ENCODE measurements around the gene MACROD2. TPM values are rescaled to one million over a fixed set of nuclear protein-coding genes. Genes with fewer than 3 reads are reported as not detected.

The MACROD2 gene
- polyA plus RNA-seq, 1 donor from 2014 or later, result 23.2 TPM

DNA sequence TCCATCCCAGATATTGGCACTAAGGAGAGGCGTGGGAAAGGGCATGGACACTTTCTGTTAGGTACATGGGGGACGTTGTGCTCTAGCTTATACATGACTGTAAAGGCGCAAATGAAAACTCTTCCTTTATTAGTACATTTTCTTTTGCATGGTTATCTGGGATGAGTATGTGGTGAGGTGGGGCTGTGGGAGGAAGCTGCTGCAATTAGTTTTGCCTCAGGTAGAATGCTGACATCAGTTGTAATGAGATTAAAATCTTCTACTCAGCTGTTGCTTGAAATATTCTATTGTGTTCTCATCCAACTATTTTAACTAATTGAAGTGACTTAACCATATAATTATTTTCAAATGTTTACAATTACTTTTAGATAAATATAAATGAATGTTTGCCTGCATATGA is 560.4 kb downstream of the MACROD2 start:
- Histone ChIP-seq H3F3A (ENCODE audit: insufficient read depth, low read length, poor library complexity, severe bottlenecking) (no peaks in the 10 kb centered on the region), H3K36me3 (ENCODE audit: insufficient read depth, low read length) (no peaks in the 10 kb centered on the region), H3K9me2 (ENCODE audit: insufficient read depth, low read length) (no peaks in the 10 kb centered on the region), H3K9me3 (ENCODE audit: low read length) (no peaks in the 10 kb centered on the region), H3K9ac (ENCODE audit: low read length) (no peak overlapping the region), H3K27ac (ENCODE audit: low read length) (no peak overlapping the region), H3K27me3 (ENCODE audit: insufficient read depth, low read depth, low read length) (no peaks in the 10 kb centered on the region), H3K4me2 (ENCODE audit: low read length) (no peak overlapping the region), H2AFZ (ENCODE audit: low read depth, low read length) (no peak overlapping the region), H3K4me3 (ENCODE audit: low read length) (no peak overlapping the region), H4K20me1 (ENCODE audit: insufficient read depth) (no peaks in the 10 kb centered on the region), H3K79me2 (replicated peaks; ENCODE audit: insufficient read depth, low read length) (no peaks in the 10 kb centered on the region)
- TF ChIP-seq POLR2AphosphoS5 (IDR thresholded peaks at IDR 0.05), result no peak

DNA sequence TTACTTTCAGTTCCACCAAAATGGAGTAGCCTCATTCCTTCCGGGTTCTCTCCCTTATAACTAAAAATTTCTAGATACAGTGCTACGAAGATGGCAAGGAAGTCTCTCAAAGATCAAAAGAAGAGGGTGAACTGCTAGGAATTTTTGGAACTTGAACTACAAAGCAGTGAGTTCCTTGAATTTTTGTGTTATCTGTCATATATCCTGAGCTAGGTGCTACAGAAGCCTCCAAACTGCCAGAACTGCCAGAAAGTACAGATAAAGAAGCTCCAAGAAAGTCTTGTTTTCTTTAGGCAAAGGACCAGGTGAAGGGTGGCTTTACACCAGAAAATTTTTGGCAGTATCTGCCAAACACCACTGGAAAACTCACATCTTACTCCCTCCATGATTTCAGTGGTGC is 560.9 kb downstream of the MACROD2 start:
- Histone ChIP-seq H3K9me2 (ENCODE audit: insufficient read depth, low read length) (no peaks in the 10 kb centered on the region), H4K20me1 (ENCODE audit: insufficient read depth) (no peaks in the 10 kb centered on the region), H3K4me3 (ENCODE audit: low read length) (no peak overlapping the region), H3K27me3 (ENCODE audit: insufficient read depth, low read depth, low read length) (no peaks in the 10 kb centered on the region), H3F3A (ENCODE audit: insufficient read depth, low read length, poor library complexity, severe bottlenecking) (no peaks in the 10 kb centered on the region), H3K4me2 (ENCODE audit: low read length) (no peak overlapping the region), H3K9me3 (ENCODE audit: low read length) (no peaks in the 10 kb centered on the region), H2AFZ (ENCODE audit: low read depth, low read length) (no peak overlapping the region), H3K9ac (ENCODE audit: low read length) (no peak overlapping the region), H3K79me2 (replicated peaks; ENCODE audit: insufficient read depth, low read length) (no peaks in the 10 kb centered on the region), H3K36me3 (ENCODE audit: insufficient read depth, low read length) (no peaks in the 10 kb centered on the region), H3K27ac (ENCODE audit: low read length) (no peak overlapping the region)
- TF ChIP-seq, protein P1, sequence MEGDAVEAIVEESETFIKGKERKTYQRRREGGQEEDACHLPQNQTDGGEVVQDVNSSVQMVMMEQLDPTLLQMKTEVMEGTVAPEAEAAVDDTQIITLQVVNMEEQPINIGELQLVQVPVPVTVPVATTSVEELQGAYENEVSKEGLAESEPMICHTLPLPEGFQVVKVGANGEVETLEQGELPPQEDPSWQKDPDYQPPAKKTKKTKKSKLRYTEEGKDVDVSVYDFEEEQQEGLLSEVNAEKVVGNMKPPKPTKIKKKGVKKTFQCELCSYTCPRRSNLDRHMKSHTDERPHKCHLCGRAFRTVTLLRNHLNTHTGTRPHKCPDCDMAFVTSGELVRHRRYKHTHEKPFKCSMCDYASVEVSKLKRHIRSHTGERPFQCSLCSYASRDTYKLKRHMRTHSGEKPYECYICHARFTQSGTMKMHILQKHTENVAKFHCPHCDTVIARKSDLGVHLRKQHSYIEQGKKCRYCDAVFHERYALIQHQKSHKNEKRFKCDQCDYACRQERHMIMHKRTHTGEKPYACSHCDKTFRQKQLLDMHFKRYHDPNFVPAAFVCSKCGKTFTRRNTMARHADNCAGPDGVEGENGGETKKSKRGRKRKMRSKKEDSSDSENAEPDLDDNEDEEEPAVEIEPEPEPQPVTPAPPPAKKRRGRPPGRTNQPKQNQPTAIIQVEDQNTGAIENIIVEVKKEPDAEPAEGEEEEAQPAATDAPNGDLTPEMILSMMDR (IDR thresholded peaks at IDR 0.05; ENCODE audit: poor library complexity, severe bottlenecking), result no peak
- TF ChIP-seq POLR2AphosphoS5 (IDR thresholded peaks at IDR 0.05) (no peak), TAF1 (IDR thresholded peaks at IDR 0.05; ENCODE audit: low read depth) (no peak), EZH2 (IDR thresholded peaks at IDR 0.05; ENCODE audit: borderline replicate concordance, insufficient read depth, low read length, poor library complexity, severe bottlenecking) (no peak), RAD21 (conservative IDR thresholded peaks at IDR 0.05) (no peak)

DNA sequence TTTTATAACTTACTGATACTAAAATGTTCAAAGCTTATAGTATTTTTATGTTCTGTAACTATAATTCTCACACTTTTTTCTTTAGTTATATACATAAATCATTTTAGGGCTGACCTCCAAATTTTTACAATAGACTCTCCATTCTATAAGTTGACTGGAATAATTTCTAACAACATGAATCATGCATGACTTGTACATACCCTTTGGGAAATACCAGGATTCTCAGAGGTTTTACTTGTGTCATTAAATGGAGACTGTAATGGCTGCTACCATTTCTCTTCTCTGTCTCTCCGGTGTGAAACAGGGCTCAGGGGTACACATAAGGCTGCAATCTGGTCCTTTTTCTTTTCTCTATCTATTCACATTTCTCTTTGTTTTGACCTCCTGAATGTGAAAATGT is 564.3 kb downstream of the MACROD2 start:
- Histone ChIP-seq H4K20me1 (ENCODE audit: insufficient read depth) (no peaks in the 10 kb centered on the region), H3K9me2 (ENCODE audit: insufficient read depth, low read length) (no peaks in the 10 kb centered on the region), H2AFZ (ENCODE audit: low read depth, low read length) (no peak overlapping the region), H3K9me3 (ENCODE audit: low read length) (no peaks in the 10 kb centered on the region), H3K27ac (ENCODE audit: low read length) (no peak overlapping the region), H3K4me3 (ENCODE audit: low read length) (no peak overlapping the region), H3K27me3 (ENCODE audit: insufficient read depth, low read depth, low read length) (no peaks in the 10 kb centered on the region), H3K9ac (ENCODE audit: low read length) (no peak overlapping the region), H3K79me2 (replicated peaks; ENCODE audit: insufficient read depth, low read length) (no peaks in the 10 kb centered on the region), H3K4me2 (ENCODE audit: low read length) (no peak overlapping the region), H3F3A (ENCODE audit: insufficient read depth, low read length, poor library complexity, severe bottlenecking) (no peaks in the 10 kb centered on the region), H3K36me3 (ENCODE audit: insufficient read depth, low read length) (no peaks in the 10 kb centered on the region)
- TF ChIP-seq TAF1 (IDR thresholded peaks at IDR 0.05; ENCODE audit: low read depth), result no peak

DNA sequence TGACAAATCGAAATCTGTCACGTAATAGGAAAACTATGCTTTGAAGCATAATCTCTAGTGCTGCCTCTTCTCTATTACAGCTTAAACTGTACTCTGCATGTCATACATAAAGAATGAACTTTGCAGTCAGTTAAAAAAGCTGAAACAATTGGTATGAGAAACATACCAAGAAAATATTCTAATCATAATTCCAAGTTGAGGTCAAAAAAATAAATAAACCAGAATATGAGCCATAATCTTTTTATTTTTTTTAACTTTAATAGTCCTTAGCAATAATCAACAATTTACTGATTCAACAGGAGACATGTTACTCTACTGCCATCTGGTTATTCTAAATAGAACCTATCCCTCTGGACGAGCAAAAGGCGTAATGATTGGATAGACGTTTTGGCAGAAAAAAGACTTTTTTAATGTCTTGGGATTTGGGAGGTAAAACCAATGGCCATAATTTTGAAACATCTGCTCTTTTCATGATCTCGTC is 566.5 kb downstream of the MACROD2 start:
- Histone ChIP-seq H3K27me3 (ENCODE audit: insufficient read depth, low read depth, low read length) (no peaks in the 10 kb centered on the region), H3K4me3 (ENCODE audit: low read length) (no peak overlapping the region), H3F3A (ENCODE audit: insufficient read depth, low read length, poor library complexity, severe bottlenecking) (no peaks in the 10 kb centered on the region), H3K4me2 (ENCODE audit: low read length) (no peak overlapping the region), H2AFZ (ENCODE audit: low read depth, low read length) (no peak overlapping the region), H3K9ac (ENCODE audit: low read length) (no peak overlapping the region), H3K36me3 (ENCODE audit: insufficient read depth, low read length) (no peaks in the 10 kb centered on the region), H3K9me2 (ENCODE audit: insufficient read depth, low read length) (no peaks in the 10 kb centered on the region), H3K27ac (ENCODE audit: low read length) (no peak overlapping the region), H3K79me2 (replicated peaks; ENCODE audit: insufficient read depth, low read length) (no peaks in the 10 kb centered on the region), H3K9me3 (ENCODE audit: low read length) (no peaks in the 10 kb centered on the region), H4K20me1 (ENCODE audit: insufficient read depth) (no peaks in the 10 kb centered on the region)
- TF ChIP-seq EZH2 (IDR thresholded peaks at IDR 0.05; ENCODE audit: borderline replicate concordance, insufficient read depth, low read length, poor library complexity, severe bottlenecking) (no peak), TAF1 (IDR thresholded peaks at IDR 0.05; ENCODE audit: low read depth) (no peak), RAD21 (conservative IDR thresholded peaks at IDR 0.05) (no peak), SMC3 (conservative IDR thresholded peaks at IDR 0.05; ENCODE audit: poor library complexity) (no peak), EP300 (conservative IDR thresholded peaks at IDR 0.05; ENCODE audit: poor library complexity, severe bottlenecking) (no peak)
- TF ChIP-seq, protein P2, sequence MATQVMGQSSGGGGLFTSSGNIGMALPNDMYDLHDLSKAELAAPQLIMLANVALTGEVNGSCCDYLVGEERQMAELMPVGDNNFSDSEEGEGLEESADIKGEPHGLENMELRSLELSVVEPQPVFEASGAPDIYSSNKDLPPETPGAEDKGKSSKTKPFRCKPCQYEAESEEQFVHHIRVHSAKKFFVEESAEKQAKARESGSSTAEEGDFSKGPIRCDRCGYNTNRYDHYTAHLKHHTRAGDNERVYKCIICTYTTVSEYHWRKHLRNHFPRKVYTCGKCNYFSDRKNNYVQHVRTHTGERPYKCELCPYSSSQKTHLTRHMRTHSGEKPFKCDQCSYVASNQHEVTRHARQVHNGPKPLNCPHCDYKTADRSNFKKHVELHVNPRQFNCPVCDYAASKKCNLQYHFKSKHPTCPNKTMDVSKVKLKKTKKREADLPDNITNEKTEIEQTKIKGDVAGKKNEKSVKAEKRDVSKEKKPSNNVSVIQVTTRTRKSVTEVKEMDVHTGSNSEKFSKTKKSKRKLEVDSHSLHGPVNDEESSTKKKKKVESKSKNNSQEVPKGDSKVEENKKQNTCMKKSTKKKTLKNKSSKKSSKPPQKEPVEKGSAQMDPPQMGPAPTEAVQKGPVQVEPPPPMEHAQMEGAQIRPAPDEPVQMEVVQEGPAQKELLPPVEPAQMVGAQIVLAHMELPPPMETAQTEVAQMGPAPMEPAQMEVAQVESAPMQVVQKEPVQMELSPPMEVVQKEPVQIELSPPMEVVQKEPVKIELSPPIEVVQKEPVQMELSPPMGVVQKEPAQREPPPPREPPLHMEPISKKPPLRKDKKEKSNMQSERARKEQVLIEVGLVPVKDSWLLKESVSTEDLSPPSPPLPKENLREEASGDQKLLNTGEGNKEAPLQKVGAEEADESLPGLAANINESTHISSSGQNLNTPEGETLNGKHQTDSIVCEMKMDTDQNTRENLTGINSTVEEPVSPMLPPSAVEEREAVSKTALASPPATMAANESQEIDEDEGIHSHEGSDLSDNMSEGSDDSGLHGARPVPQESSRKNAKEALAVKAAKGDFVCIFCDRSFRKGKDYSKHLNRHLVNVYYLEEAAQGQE (IDR thresholded peaks at IDR 0.05; ENCODE audit: borderline replicate concordance), result no peak
